OCI-LY3 (cell line): ENCODE results near the gene PTN.

ENCODE experiments used
- H2AFZ ChIP-seq: fragments of 200-600, 300-600 bp; shearing (Covaris generic); 2 replicates; pipeline ENCODE4 v1.6.0; 2014; ENCODE audit warnings: antibody characterized with exemption, low read depth, low read length
- H3K27ac ChIP-seq: fragments of 200-600, 300-600 bp; sonication (generic); 2 replicates; pipeline ENCODE4 v1.5.1; 2014; ENCODE audit warnings: mild to moderate bottlenecking, low read length, moderate library complexity, mixed read lengths
- H3K27me3 ChIP-seq: fragments of 200-600, 300-600 bp; sonication (generic); 2 replicates; pipeline ENCODE4 v1.6.1; 2014; ENCODE audit warnings: low read depth, low read length, mixed read lengths
- H3K36me3 ChIP-seq: fragments of 200-600, 300-600 bp; sonication (generic); replicated peaks from 2 replicates; pipeline ENCODE3; 2014; ENCODE audit warnings: low read depth, low read length, mixed read lengths
- H3K4me1 ChIP-seq: fragments of 300-600, 200-600 bp; sonication (generic); 2 replicates; pipeline ENCODE4 v1.6.1; 2014; ENCODE audit warnings: low read length, mixed read lengths
- H3K4me2 ChIP-seq: fragments of 200-600, 300-600 bp; sonication (generic); 2 replicates; pipeline ENCODE4 v1.6.1; 2014; ENCODE audit warnings: low read length, mixed read lengths
- H3K4me3 ChIP-seq: fragments of 300-600, 200-600 bp; sonication (generic); 2 replicates; pipeline ENCODE4 v1.5.1; 2014; ENCODE audit warnings: antibody characterized with exemption, mild to moderate bottlenecking, low read length, moderate library complexity
- H3K79me2 ChIP-seq: fragments of 300-600, 200-600 bp; shearing (Covaris generic); 2 replicates; pipeline ENCODE4 v1.6.1; 2014; ENCODE audit warnings: mild to moderate bottlenecking, low read length, mixed read lengths
- H3K9ac ChIP-seq: fragments of 300-600, 200-600 bp; shearing (Covaris generic); 2 replicates; pipeline ENCODE4 v1.6.0; 2014; ENCODE audit warnings: mild to moderate bottlenecking, low read length, moderate library complexity
- H3K9me3 ChIP-seq: fragments of 200-600, 300-600 bp; shearing (Covaris generic); 2 replicates; pipeline ENCODE4 v1.6.1; 2014; ENCODE audit warnings: low read length, mixed read lengths; ENCODE audit not compliant: insufficient read depth
- H4K20me1 ChIP-seq: fragments of 200-600, 300-600 bp; sonication (generic); 2 replicates; pipeline ENCODE4 v1.6.1; 2016; ENCODE audit warnings: low read length, mixed read lengths; ENCODE audit not compliant: insufficient read depth
- CTCF ChIP-seq: fragments of 200-600, 300-600 bp; sonication (generic); IDR thresholded peaks from 2 replicates; pipeline ENCODE4 v1.5.1; 2014; ENCODE audit warnings: antibody characterized with exemption, low read length, low read depth
- EZH2phosphoT487 ChIP-seq: fragments of 200-600 bp; shearing (Covaris generic); IDR thresholded peaks from 2 replicates; pipeline ENCODE4 v1.6.1; 2018; ENCODE audit warnings: antibody characterized with exemption, mixed run types, low read depth

PTN gene

GRCh38 chr7:137313201-137313600 is 30.3 kb downstream of the PTN start:
- H3K27ac ChIP-seq: no peak overlapping the region

GRCh38 chr7:137306748-137307147 is 36.8 kb downstream of the PTN start:
- TF ChIP-seq EZH2phosphoT487 (no peak), CTCF (no peak)
- H3K27ac ChIP-seq: no peak overlapping the region
- no peaks in the 10 kb centered on the region for H3K4me1 ChIP-seq
- no peak overlapping the region for H3K9ac ChIP-seq
- no peaks in the 10 kb centered on the region for H3K27me3 ChIP-seq
- H3K4me2 ChIP-seq: no peak overlapping the region
- no peaks in the 10 kb centered on the region for H3K36me3 ChIP-seq
- no peak overlapping the region for H3K4me3 ChIP-seq
- H2AFZ ChIP-seq: no peak overlapping the region
- no peaks in the 10 kb centered on the region for H4K20me1 ChIP-seq
- no peaks in the 10 kb centered on the region for H3K9me3 ChIP-seq
- no peaks in the 10 kb centered on the region for H3K79me2 ChIP-seq

More at GRCh38 chr7:137313201-137313600, 30.3 kb downstream of the PTN start:
- no peak overlapping the region for H2AFZ ChIP-seq
- no peaks in the 10 kb centered on the region for H3K4me1 ChIP-seq
- H3K4me2 ChIP-seq: no peak overlapping the region
- no peak overlapping the region for H3K4me3 ChIP-seq
- no peaks in the 10 kb centered on the region for H3K36me3 ChIP-seq
- H4K20me1 ChIP-seq: no peaks in the 10 kb centered on the region
- no peaks in the 10 kb centered on the region for H3K27me3 ChIP-seq
- no peak for TF ChIP-seq EZH2phosphoT487
- no peak for TF ChIP-seq CTCF
- H3K9me3 ChIP-seq: no peaks in the 10 kb centered on the region
- no peak overlapping the region for H3K9ac ChIP-seq
- no peaks in the 10 kb centered on the region for H3K79me2 ChIP-seq

- no peaks in the 10 kb centered on the region for H3K79me2 ChIP-seq
- no peaks in the 10 kb centered on the region for H4K20me1 ChIP-seq
- H3K27ac ChIP-seq: no peak overlapping the region
- no peak overlapping the region for H2AFZ ChIP-seq
- TF ChIP-seq CTCF (no peak), EZH2phosphoT487 (no peak)
- no peaks in the 10 kb centered on the region for H3K36me3 ChIP-seq
- H3K9ac ChIP-seq: no peak overlapping the region
- no peaks in the 10 kb centered on the region for H3K9me3 ChIP-seq
- H3K27me3 ChIP-seq: no peaks in the 10 kb centered on the region
- no peak overlapping the region for H3K4me3 ChIP-seq
- no peak overlapping the region for H3K4me2 ChIP-seq
- H3K4me1 ChIP-seq: no peaks in the 10 kb centered on the region
These were observed 37.5 kb downstream of the PTN start for GRCh38 chr7:137305901-137306621.

GRCh38 chr7:137304624-137305235 is 38.8 kb downstream of the PTN start:
- TF ChIP-seq CTCF: no peak
- no peak for TF ChIP-seq EZH2phosphoT487
- H3K9ac ChIP-seq: no peak overlapping the region
- H3K9me3 ChIP-seq: no peaks in the 10 kb centered on the region
- no peak overlapping the region for H3K4me2 ChIP-seq
- H3K36me3 ChIP-seq: no peaks in the 10 kb centered on the region
- H3K4me1 ChIP-seq: no peaks in the 10 kb centered on the region
- no peak overlapping the region for H3K27ac ChIP-seq
- no peak overlapping the region for H3K4me3 ChIP-seq
- no peaks in the 10 kb centered on the region for H4K20me1 ChIP-seq
- no peaks in the 10 kb centered on the region for H3K27me3 ChIP-seq
- no peaks in the 10 kb centered on the region for H3K79me2 ChIP-seq
- H2AFZ ChIP-seq: no peak overlapping the region
